Measurements from ENCODE around the gene SLC9A7. TPM values are rescaled to one million over a fixed set of nuclear protein-coding genes. Genes with fewer than 3 reads are reported as not detected.

SLC9A7 gene
- total RNA-seq, 2 experiments from 2014 or later: 2.2 to 3.2 TPM

DNA sequence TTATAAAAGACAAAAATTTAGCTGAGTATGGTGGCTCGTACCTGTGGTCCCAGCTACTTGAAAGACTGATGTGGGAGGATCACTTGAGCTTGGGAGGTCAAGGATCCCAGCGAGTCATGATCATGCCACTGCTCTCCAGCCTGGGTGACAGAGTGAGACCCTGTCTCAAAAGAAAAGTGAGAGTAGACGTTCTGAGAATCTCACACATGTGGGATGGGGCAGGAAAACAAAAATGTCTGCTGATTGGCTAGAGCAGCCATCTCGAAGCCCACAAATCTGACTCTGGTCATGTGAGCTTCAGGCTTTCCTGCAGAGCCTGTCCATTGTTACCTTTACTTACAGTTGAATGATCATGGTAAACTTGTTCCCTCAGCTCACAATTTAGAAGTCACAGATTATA lies 23.1 kb upstream of the SLC9A7 start:
- POLR2A ChIA-PET: no interaction called here
- no peaks in the 10 kb centered on the region for H3K4me1 ChIP-seq (ENCODE audit: insufficient read depth, low read length)
- TF ChIP-seq, protein P1, sequence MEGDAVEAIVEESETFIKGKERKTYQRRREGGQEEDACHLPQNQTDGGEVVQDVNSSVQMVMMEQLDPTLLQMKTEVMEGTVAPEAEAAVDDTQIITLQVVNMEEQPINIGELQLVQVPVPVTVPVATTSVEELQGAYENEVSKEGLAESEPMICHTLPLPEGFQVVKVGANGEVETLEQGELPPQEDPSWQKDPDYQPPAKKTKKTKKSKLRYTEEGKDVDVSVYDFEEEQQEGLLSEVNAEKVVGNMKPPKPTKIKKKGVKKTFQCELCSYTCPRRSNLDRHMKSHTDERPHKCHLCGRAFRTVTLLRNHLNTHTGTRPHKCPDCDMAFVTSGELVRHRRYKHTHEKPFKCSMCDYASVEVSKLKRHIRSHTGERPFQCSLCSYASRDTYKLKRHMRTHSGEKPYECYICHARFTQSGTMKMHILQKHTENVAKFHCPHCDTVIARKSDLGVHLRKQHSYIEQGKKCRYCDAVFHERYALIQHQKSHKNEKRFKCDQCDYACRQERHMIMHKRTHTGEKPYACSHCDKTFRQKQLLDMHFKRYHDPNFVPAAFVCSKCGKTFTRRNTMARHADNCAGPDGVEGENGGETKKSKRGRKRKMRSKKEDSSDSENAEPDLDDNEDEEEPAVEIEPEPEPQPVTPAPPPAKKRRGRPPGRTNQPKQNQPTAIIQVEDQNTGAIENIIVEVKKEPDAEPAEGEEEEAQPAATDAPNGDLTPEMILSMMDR (IDR thresholded peaks at IDR 0.05): no peak
- CTCF ChIA-PET: interaction anchor here (0.7 to 1.1 kb wide), 2 partner anchors 12 to 14 kb away, joined by 3 to 4 read pairs; no protein-coding TSS in a partner anchor
- no peak for ATAC-seq (ENCODE audit: poor library complexity)
- Mint-ChIP-seq H3K27me3 (no peaks in the 10 kb centered on the region), H3K36me3 (ENCODE audit: low read depth) (no peaks in the 10 kb centered on the region), H3K27ac (no peak overlapping the region), H3K4me1 (ENCODE audit: low read depth) (no peaks in the 10 kb centered on the region), H3K9me3 (no peaks in the 10 kb centered on the region), H3K4me3 (no peak overlapping the region)
- H3K9me3 ChIP-seq (ENCODE audit: control insufficient read depth in 1 of 2, insufficient read depth in 1 of 2, low read length in 2 of 2): no peaks in the 10 kb centered on the region
- no peaks in the 10 kb centered on the region for H3K27me3 ChIP-seq (ENCODE audit: control insufficient read depth in 1 of 2, insufficient read depth in 2 of 2, low read length in 2 of 2)
- intact Hi-C loops (cut with DNase I, micrococcal nuclease): no loop called here
- no peak overlapping the region for H3K27ac ChIP-seq (ENCODE audit: low read depth in 1 of 2, low read length in 2 of 2)
- H3K36me3 ChIP-seq (ENCODE audit: insufficient read depth, low read length): no peaks in the 10 kb centered on the region
- no peak overlapping the region for H3K4me3 ChIP-seq (ENCODE audit: low read length)
- DNase-seq: no peak

DNA sequence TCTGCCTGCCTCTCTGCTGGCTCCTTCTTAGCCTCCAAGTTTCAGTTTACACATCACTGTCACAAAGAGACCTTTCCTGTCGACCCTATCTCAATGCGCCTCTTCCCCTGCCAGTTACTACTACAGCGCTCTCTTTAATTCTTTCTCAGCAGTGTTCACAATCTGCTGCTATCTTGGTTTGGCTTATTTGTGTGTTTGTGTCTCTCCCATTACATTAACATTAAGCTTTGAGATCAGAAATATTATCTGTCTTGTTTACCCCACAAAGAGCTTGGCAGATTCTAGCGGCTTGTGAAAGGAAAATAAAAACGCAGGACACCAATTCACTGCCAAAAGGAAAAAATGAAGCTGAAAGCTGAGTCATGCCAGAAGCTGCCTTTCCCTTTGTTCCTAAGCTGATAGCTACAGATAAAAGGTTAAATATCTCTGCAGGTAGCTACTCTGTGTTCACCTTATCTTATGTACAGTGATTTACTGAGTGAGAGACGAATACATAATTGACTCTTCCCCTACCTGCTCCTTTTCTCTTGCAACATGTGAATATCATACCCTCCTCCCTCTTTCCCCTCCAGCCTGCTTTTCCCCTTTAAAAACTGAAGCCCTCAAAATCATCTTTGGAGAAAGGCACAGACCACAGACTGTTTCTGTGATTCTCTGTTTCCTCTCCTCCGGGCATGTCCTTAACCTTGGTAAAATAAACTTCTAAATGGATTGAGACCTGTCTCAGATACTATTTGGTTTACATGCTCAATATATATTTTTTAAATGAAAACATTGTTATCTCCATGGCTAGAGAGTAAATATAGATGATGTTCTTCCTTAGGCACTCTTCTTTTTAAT lies 19.3 kb upstream of the SLC9A7 start:
- no peak overlapping the region for H3K4me3 ChIP-seq (ENCODE audit: low read length)
- CTCF ChIA-PET: no interaction called here
- ATAC-seq (ENCODE audit: poor library complexity) (no peak), DNase-seq (no peak)
- H3K4me1 ChIP-seq (ENCODE audit: insufficient read depth, low read length): no peaks in the 10 kb centered on the region
- no peaks in the 10 kb centered on the region for H3K9me3 Mint-ChIP-seq
- H3K36me3 ChIP-seq (ENCODE audit: insufficient read depth, low read length): no peaks in the 10 kb centered on the region
- H3K27me3 ChIP-seq (ENCODE audit: control insufficient read depth in 1 of 2, insufficient read depth in 2 of 2, low read length in 2 of 2): no peaks in the 10 kb centered on the region
- no peak overlapping the region for H3K27ac Mint-ChIP-seq
- POLR2A ChIA-PET: no interaction called here
- H3K9me3 ChIP-seq (ENCODE audit: control insufficient read depth in 1 of 2, insufficient read depth in 1 of 2, low read length in 2 of 2): no peaks in the 10 kb centered on the region
- TF ChIP-seq, protein P1 (IDR thresholded peaks at IDR 0.05): no peak
- H3K4me1 Mint-ChIP-seq (ENCODE audit: low read depth): no peaks in the 10 kb centered on the region
- no peak overlapping the region for H3K27ac ChIP-seq (ENCODE audit: low read depth in 1 of 2, low read length in 2 of 2)
- H3K4me3 Mint-ChIP-seq: no peak overlapping the region
- no peaks in the 10 kb centered on the region for H3K36me3 Mint-ChIP-seq (ENCODE audit: low read depth)
- no peaks in the 10 kb centered on the region for H3K27me3 Mint-ChIP-seq
- intact Hi-C loops (cut with DNase I, micrococcal nuclease): no loop called here

DNA sequence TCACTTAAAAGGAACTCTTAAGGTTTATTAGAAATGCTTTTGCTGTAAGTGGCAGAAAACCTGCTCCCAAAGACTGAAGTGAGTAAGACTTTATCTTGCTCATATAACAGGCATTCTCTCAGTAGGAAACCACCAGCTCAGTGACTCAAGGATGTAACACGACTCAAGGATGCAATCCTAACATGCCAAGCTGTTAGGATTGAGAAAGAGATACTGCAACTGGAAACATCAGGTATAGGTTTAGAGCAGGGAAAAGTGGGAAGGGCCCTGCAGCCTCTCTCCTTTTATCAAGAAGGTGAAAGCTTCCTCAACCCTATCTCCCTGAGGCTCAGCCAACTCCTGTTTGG lies 11.9 kb upstream of the SLC9A7 start:
- intact Hi-C loops (cut with DNase I, micrococcal nuclease): no loop called here
- DNase-seq: no peak
- Mint-ChIP-seq H3K4me1 (ENCODE audit: low read depth) (no peaks in the 10 kb centered on the region), H3K27me3 (peaks cover 3% of the 10 kb centered on the region), H3K9me3 (no peaks in the 10 kb centered on the region), H3K27ac (no peak overlapping the region), H3K36me3 (ENCODE audit: low read depth) (no peaks in the 10 kb centered on the region), H3K4me3 (no peak overlapping the region)
- no peak for ATAC-seq (ENCODE audit: poor library complexity)
- TF ChIP-seq, protein P1 (IDR thresholded peaks at IDR 0.05): no peak
- H3K4me3 ChIP-seq (ENCODE audit: low read length): no peak overlapping the region
- no peaks in the 10 kb centered on the region for H3K9me3 ChIP-seq (ENCODE audit: control insufficient read depth in 1 of 2, insufficient read depth in 1 of 2, low read length in 2 of 2)
- ChIA-PET POLR2A (no interaction called here), CTCF (no interaction called here)
- H3K27ac ChIP-seq (ENCODE audit: low read depth in 1 of 2, low read length in 2 of 2): no peak overlapping the region
- no peaks in the 10 kb centered on the region for H3K36me3 ChIP-seq (ENCODE audit: insufficient read depth, low read length)
- H3K4me1 ChIP-seq (ENCODE audit: insufficient read depth, low read length): no peaks in the 10 kb centered on the region
- H3K27me3 ChIP-seq (ENCODE audit: control insufficient read depth in 1 of 2, insufficient read depth in 2 of 2, low read length in 2 of 2): no peaks in the 10 kb centered on the region
